22Rv1 (cell line): Measurements from ENCODE around the gene LNPK.

Experiments used
- H3K27ac ChIP-seq: fragments of 450-650 bp; 2 replicates; pipeline ENCODE4 v1.5.1; 2017
- CTCF ChIP-seq: fragments of 450-650 bp; IDR thresholded peaks from 2 replicates; pipeline ENCODE4 v1.5.1; 2017; ENCODE audit warnings: mild to moderate bottlenecking
- ZFX ChIP-seq: fragments of 450-650 bp; IDR thresholded peaks from 2 replicates; pipeline ENCODE4 v1.6.1; 2017; ENCODE audit warnings: antibody characterized with exemption, borderline replicate concordance

The LNPK gene

GRCh38 chr2:175884697-175885393 lies 117.2 kb downstream of the LNPK start:
- no peak overlapping the region for H3K27ac ChIP-seq
- TF ChIP-seq CTCF: no peak
- no peak for TF ChIP-seq ZFX

GRCh38 chr2:175883586-175884194 lies 118.4 kb downstream of the LNPK start:
- no peak overlapping the region for H3K27ac ChIP-seq
- TF ChIP-seq CTCF (no peak), ZFX (no peak)

GRCh38 chr2:175879679-175880078 lies 122.4 kb downstream of the LNPK start:
- TF ChIP-seq ZFX: no peak
- no peak for TF ChIP-seq CTCF
- H3K27ac ChIP-seq: no peak overlapping the region

- no peak overlapping the region for H3K27ac ChIP-seq
- no peak for TF ChIP-seq ZFX
- TF ChIP-seq CTCF: no peak
Observed at GRCh38 chr2:175877845-175878544, 124.1 kb downstream of the LNPK start.

GRCh38 chr2:175874291-175874690 lies 127.8 kb downstream of the LNPK start:
- H3K27ac ChIP-seq: no peak overlapping the region
- no peak for TF ChIP-seq ZFX
- no peak for TF ChIP-seq CTCF
